Measurements from ENCODE around the gene ZNF862. TPM values are rescaled to one million over a fixed set of nuclear protein-coding genes. Genes with fewer than 3 reads are reported as not detected.

The ZNF862 gene
- total RNA-seq, 1 experiment from 2014 or later: 1.9 TPM

GRCh38 chr7:149874644-149875028 lies 36.5 kb downstream of the ZNF862 start:
- Histone ChIP-seq H3K23ac (ENCODE audit: insufficient read length, low read depth, low read length) (no peak overlapping the region), H3K4me2 (ENCODE audit: insufficient read depth, insufficient read length, low read length) (peak overlapping the region; percentile 78), H3K79me1 (ENCODE audit: insufficient read depth, low read depth, low read length, poor library complexity, severe bottlenecking) (no peaks in the 10 kb centered on the region), H3K79me2 (ENCODE audit: insufficient read depth, low read length) (no peaks in the 10 kb centered on the region), H2BK15ac (ENCODE audit: low read depth, low read length) (no peak overlapping the region), H3K9me3 (ENCODE audit: control insufficient read depth, low read depth, low read length) (no peaks in the 10 kb centered on the region), H2BK20ac (ENCODE audit: low read depth, low read length, poor library complexity, severe bottlenecking) (no peak overlapping the region), H2AK5ac (ENCODE audit: insufficient read length, low read length) (no peak overlapping the region), H3K27ac (ENCODE audit: insufficient read length, low read depth, low read length) (no peak overlapping the region), H3K4me1 (ENCODE audit: insufficient read depth, low read length) (no peaks in the 10 kb centered on the region; the same call in 1 of the 2 replicates), H2BK120ac (ENCODE audit: low read depth, low read length, poor library complexity, severe bottlenecking) (no peak overlapping the region), H3K27me3 (ENCODE audit: insufficient read depth, low read length) (no peaks in the 10 kb centered on the region; the same call in 1 of the 2 replicates), H3K14ac (ENCODE audit: insufficient read depth, low read length) (no peak overlapping the region), H2BK5ac (ENCODE audit: insufficient read length, low read length) (no peak overlapping the region), H3K18ac (ENCODE audit: insufficient read length, low read depth, low read length) (no peak overlapping the region), H3T11ph (ENCODE audit: low read length) (no peak overlapping the region), H4K5ac (ENCODE audit: insufficient read length, low read depth, low read length) (no peak overlapping the region), H2BK12ac (ENCODE audit: insufficient read length, low read depth, low read length) (no peak overlapping the region), H3K9ac (ENCODE audit: extremely low read depth, insufficient read length, low read length) (no peak overlapping the region), H4K91ac (ENCODE audit: insufficient read length, low read depth, low read length) (no peak overlapping the region), H3K23me2 (ENCODE audit: insufficient read length, low read depth, low read length, poor library complexity, severe bottlenecking) (peaks cover 11% of the 10 kb centered on the region), H4K20me1 (ENCODE audit: control insufficient read depth, insufficient read depth, insufficient read length) (no peaks in the 10 kb centered on the region), H4K8ac (replicated peaks; ENCODE audit: insufficient read length, low read depth, low read length) (no peak overlapping the region), H3K4ac (ENCODE audit: low read depth, low read length) (no peak overlapping the region), H2AFZ (ENCODE audit: low read length) (no peak overlapping the region), H3K56ac (ENCODE audit: insufficient read length, low read depth, low read length) (no peak overlapping the region)
- Mint-ChIP-seq H3K27me3 (ENCODE audit: low read depth) (peaks cover 40% of the 10 kb centered on the region), H3K4me1 (peaks cover 10 to 14% of the 10 kb centered on the region in 2 experiments), H3K36me3 (ENCODE audit: insufficient read depth in 1 of 3, low read depth in 3 of 3) (no peaks in the 10 kb centered on the region), H3K9me3 (no peaks in the 10 kb centered on the region), H3K4me3 (peak overlapping the region; percentile 74 to 84), H3K27ac (no peak overlapping the region)
- no peak for TF ChIP-seq CTCF (conservative IDR thresholded peaks at IDR 0.05)
- DNase-seq: peak; percentile 16
- WGBS (ENCODE audit: extremely low coverage, insufficient read length, low lambda C conversion rate): no CpG with 5 or more reads among the region's 8 CpGs

All from H9 (cell line).